HG03378 (cell line): ENCODE data around the gene RHEB.

Experiments used
- ATAC-seq: cut with Tn5 transposase; IDR thresholded peaks from one replicate; pipeline ENCODE4 v1.9.1; 2021; ENCODE audit warnings: mild to moderate bottlenecking, moderate library complexity; ENCODE audit not compliant: unreplicated experiment

The RHEB gene

GRCh38 chr7:151477867-151478266 is 41.8 kb downstream of the RHEB start:
- no peak for ATAC-seq

GRCh38 chr7:151472644-151473380 is 46.9 kb downstream of the RHEB start:
- ATAC-seq, result peak; percentile 51

- ATAC-seq, result no peak
Measured at GRCh38 chr7:151470711-151471110, 49.0 kb downstream of the RHEB start.

GRCh38 chr7:151469281-151469680 is 50.4 kb downstream of the RHEB start:
- ATAC-seq, result no peak

GRCh38 chr7:151468217-151469018 is 51.3 kb downstream of the RHEB start:
- no peak for ATAC-seq

GRCh38 chr7:151465169-151465568 is 54.5 kb downstream of the RHEB start:
- no peak for ATAC-seq

GRCh38 chr7:151462306-151462779 is 57.4 kb downstream of the RHEB start:
- ATAC-seq, result no peak

- no peak for ATAC-seq
Measured at GRCh38 chr7:151461942-151462230, 57.8 kb downstream of the RHEB start.

- no peak for ATAC-seq
Measured at GRCh38 chr7:151461096-151461941, 58.4 kb downstream of the RHEB start.

GRCh38 chr7:151460474-151460855 is 59.2 kb downstream of the RHEB start:
- no peak for ATAC-seq

- ATAC-seq, result no peak
Measured at GRCh38 chr7:151459726-151460473, 59.8 kb downstream of the RHEB start.

GRCh38 chr7:151457534-151457933 is 62.2 kb downstream of the RHEB start:
- ATAC-seq, result no peak

GRCh38 chr7:151456782-151457181 is 62.9 kb downstream of the RHEB start:
- ATAC-seq, result no peak

- no peak for ATAC-seq
Measured at GRCh38 chr7:151456276-151456675, 63.4 kb downstream of the RHEB start.

GRCh38 chr7:151455690-151456089 is 64.0 kb downstream of the RHEB start:
- no peak for ATAC-seq

- no peak for ATAC-seq
Measured at GRCh38 chr7:151454932-151455530, 64.7 kb downstream of the RHEB start.

- no peak for ATAC-seq
Measured at GRCh38 chr7:151454305-151454704, 65.4 kb downstream of the RHEB start.

- ATAC-seq, result no peak
Measured at GRCh38 chr7:151453326-151453791, 66.3 kb downstream of the RHEB start.

- ATAC-seq, result no peak
Measured at GRCh38 chr7:151452680-151453325, 66.9 kb downstream of the RHEB start.
